Measurements from ENCODE around the gene NDUFV3.
A peak's percentile ranks its signal among the peaks of the same experiment; 100 is the strongest.
"Not testable (repeated sequence)": the region's sequence is repeated elsewhere in the genome, so short reads cannot be mapped to it uniquely, and the experiment has no call there.

Gene NDUFV3

DNA sequence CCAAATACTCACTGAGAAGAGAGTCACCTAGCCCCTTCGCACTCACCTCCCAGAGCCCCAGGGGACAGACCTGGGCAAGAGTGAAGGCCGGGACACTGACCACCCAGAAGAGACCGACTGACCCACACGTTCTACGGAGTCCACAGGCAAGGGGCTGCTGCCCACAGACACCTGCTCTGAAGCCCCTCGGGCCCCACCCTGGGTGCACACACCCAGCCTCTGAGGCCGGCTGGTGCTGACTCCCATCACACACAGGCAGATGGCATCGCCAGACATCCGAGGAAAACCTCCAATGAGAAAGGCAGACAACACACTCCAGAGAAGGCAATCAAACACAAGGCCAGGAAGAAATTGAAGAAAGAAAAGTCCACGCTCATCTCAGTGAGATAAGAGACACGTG is 35.9 kb upstream of the NDUFV3 start:
- DNase-seq (ENCODE audit: low read depth in 3 of 3), result no peak

DNA sequence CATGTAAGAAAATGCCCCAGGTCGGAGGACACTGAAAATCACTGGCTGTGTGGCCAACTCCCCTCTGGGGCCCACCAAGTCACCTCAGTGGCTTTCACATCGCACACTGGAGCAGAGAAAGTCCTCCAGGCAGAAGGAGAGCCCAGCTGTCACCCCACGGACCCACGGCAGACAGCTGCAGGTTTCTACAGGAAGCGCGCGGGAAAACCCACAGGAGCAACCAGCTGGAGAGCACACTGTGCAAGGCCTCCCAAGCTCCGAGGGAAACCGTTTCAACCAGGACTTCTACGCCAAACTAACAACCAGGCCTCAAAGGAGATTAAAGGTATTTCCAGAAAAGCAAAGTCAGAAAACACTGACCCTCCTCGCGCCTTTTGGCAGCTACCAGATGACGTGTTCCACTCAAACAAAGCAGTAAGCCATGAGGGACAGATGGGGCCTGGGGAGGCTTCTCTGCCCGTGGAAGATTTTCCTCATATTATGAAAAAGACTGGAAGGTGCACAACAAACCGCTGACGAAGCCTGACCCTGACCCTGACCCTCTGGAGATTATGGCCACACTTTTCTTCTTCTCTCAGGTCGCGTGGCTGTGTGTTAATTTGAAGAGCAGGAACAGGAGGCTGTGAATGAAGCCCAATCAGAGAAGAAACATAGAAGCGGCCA is 34.8 kb upstream of the NDUFV3 start:
- DNase-seq (ENCODE audit: low read depth in 3 of 3), result no peak

DNA sequence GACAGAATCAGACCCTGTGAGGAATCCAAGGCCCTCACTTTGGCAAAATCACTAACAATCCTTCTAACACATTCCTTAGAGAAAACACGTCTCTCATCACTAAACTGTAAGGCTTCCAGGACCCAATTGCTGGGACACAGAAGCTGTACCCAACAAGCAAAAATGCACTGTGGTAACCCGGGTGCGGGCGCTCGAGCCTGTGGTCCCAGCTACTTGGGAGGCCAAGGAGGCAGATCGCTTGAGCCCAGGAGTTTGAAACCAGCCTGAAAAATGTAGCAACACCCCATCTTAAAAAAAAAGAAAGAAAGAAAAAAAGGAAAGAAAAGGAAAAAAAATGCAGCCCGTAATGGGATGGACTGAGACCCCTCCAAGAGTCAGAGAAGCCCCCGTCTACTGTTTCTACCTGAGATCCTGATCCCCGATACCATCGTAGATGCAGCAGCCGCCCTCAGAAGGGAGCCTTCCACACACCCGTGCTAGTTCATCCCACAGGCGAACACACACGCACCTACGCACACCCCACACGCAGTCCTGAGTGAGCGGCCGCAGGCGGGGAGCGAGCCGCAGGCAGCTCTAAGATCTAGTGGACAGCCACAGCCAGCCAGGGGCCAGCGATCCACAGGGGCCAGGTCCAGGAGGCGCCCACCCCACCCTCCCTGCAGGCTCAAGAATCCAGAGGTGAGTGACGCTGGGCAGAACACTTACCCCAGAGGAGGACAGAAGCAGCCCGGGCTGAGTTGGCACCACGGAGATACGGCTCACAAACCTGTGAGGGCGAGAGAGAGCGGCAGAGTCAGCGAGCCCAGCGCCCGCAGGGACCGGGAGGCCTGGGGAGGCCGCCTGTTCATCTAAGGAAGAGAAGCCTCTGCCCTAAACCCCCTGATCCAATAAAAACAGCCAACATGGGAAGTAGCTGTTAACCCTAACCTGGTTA is 33.9 kb upstream of the NDUFV3 start:
- no peak for DNase-seq (ENCODE audit: low read depth in 3 of 3)

DNA sequence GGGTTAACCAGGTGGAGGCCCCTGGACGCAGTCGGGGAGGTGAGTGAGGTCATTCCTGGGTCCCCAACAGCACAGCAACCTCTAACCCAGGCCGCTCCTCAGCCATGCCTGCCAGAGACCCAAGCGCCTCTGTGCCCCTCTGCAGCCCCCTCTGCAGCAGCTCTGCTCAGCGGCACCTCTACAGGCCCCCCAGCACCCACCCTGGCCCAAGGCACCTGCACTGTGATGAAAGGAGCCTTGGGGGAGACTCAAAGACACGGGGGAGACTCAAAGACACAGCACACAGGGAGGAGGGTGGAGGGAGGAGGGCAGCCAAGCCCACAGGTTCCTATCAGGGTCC is 33.2 kb upstream of the NDUFV3 start:
- DNase-seq (ENCODE audit: low read depth in 3 of 3), result no peak

DNA sequence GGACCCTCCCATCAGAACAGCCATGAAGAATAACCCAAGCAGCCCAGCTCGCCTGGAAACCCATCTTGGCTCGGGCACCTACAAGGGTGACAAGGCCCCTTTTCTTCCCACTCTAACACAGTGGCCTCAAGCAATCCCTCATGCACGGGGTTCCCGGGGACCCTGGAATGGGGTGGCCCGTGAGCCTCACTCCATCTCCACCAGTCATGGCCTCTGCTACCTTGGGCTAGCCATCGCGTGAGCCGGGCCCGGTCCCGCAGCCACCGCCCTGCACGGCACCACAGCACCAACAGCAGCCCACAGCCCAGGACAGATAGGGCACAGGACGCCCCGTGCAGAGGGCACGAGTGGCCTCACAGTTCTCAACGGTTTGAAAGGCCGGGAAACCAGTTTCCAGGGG is 32.8 kb upstream of the NDUFV3 start:
- no peak for DNase-seq (ENCODE audit: low read depth in 3 of 3)

DNA sequence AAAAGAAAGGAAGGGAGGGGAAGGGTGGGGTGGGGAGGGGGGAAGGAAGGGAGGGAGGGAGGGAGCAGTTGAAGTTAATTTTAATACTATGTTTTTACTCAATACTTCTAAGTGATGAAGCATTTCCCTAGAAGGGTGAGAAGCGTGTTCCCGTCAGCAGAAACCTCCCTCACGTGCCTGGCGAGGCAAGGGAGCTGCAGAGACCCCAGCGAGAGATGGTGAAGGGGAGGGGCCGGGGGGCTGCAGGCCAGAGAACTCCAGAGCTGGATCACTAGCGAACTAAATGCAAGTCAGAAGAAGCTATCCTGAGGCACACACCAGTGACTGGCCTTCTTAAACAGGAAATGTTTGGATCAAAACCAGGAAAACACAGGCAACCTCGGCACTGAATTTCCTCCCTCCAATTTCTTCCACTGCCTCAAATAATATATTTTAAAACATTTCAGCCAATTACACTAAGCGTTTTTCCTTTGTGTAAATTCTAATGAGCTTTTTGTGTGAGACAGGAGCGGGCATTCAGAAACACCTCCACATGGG is 31.7 kb upstream of the NDUFV3 start:
- DNase-seq (ENCODE audit: low read depth in 3 of 3), result no peak

DNA sequence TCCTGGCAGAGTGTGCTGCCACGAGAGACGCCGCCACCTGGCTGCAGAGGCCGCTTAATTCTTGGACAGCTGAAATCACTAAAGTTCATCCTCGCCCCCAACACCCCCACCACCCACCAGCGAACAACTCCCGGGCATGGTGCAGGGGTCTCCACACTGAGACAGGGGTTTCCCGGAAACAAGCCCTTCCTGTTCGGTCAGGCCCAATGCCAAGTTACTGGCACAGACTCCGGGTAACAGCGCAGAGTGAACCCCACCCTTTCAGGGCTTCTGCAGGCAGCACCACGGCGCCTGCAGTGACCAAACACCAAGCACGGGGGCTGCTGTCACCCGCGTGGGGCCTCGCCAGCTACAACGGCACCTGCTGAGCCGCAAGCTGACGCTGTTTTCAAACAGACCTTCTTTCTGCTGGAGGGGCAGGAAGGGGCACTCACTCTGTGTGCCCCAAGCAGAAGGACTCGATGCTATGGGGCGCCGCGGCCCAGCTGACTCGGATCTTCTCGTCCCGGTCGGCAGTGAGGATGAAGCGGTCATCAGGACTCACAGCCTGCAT is 31.2 kb upstream of the NDUFV3 start:
- no peak for DNase-seq (ENCODE audit: low read depth in 3 of 3)

DNA sequence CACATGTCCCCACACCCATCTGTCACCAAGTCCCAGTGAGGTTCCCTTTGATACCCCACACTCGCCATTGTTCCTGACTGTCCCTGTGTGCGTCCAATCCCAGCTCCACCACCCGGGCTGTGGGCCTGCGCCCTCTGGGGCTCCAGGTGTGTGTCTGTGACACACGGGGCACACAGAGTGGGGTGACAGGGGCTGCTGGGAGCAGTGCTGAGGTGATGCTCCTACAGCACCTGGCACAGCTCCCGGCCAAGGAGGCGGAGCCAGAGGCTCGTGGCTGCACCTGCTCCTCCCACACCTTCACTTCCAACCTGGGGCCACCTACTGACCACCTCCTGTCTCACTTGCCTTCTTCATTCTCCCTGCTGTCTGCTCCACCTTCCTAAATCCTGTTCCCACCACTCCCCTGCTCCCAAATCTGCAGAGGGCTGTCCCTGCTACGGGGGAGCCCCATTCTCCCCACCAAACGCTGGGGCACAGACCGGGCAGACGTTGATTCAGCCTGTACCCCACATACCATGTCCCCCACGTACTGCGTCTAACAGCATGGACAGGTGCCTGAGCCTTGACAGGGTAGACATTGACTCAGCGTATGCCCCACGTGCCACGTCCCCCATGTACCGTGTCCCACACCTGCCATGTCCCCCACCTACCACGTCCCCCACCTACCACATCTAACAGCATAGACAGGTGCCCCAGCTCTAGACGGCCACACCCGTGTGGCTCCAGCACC is 30.2 kb upstream of the NDUFV3 start:
- DNase-seq (ENCODE audit: low read depth in 3 of 3), result no peak

DNA sequence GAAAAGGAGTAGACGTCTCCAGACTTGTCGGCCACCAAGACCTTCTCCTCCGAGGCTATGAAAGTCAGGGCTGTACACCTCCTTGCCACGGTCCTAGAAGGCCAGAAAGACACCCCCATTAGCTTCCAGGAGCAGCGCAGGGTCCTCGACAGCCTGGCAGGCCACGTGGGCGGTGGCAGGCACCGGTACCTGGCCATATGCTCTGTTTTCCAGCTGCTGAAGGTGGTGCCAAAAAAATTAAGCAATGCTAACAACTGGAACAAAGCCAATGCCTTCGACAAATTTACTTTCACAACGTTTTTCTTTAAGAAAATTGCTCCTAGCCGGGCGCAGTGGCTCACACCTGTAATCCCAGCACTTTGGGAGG is 29.6 kb upstream of the NDUFV3 start:
- no peak for DNase-seq (ENCODE audit: low read depth in 3 of 3)

DNA sequence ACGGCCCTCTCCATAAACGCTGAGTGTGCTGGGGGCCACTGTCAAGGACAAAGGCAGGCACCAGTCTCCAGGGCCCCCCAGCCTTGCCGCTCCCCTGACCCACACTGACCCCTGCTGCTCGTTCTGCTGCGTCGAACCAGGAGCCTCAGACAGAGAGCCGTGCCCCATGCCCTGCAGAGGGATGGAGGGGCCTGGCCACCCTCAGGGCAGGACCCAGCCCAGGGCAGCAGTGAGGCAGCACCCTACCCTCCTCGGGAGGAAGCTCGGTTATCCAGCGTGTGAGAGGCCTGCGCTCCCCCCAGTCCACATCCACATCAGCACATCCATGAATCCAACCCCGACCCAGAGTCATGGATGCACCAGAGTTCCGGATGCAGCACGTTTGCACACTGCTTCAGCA is 28.8 kb upstream of the NDUFV3 start:
- no peak for DNase-seq (ENCODE audit: low read depth in 3 of 3)

DNA sequence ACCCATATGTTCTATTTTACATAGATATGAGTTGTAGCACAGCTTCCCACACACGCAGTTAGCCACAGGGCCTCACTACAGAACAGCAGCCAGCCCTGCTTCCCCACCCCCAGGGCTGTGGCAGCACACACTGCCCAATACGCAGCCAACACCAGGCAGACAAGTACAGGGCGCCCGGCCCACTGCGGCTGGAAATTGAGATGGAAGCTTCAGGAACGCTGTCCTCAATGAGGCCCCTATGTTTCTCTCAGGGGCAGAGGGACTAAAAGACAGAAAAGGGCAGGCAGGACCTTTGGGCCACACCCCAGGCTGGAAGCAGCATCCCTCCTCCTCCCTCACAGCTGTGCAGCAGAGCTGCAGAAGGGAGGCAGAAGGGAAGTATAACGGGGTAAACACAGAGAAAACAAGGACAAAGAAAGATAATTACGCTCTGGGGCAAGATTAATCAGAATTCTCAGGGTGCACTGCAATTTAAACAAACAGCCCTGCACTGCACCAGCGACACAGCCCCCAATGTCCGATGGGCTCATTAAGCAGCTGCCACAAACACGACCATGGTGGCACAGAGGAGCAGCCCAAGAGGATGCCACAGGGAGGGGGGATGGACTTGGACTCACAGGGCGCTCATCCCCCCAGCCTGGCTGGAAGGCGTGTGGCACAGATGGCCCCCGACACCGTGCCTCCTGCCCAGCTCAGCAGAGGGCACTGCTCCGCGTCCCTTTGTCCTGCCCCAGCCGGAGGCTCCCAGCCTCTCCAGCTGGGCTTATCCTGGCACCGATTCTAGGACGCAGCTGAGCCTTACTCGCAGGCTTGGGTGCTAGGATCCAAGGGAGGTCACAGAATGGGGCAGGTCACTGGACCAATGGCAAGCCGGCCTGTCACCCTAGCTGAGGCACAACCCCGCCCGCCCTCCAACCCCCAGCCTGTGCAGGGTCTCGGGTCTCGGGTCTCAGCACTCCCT is 28.0 kb upstream of the NDUFV3 start:
- DNase-seq (ENCODE audit: low read depth in 3 of 3), result no peak

DNA sequence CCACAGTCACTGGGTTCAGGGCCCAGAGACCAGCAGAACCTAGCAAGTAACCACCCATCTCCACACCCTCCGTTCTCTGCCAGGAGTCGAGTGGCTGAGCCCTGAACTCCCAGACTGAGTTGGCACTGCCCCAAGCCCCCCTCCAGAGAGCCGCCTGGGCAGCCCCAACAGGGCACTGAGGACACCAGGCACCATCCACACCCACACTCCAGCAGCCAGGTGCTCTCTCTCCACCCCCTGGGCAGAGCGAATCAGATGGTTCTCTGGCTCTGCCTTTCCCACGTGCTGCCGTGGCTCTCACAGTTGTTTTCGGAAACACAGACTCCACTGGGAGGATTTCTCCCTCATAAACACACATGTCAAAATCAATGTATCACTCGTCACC is 27.3 kb upstream of the NDUFV3 start:
- DNase-seq (ENCODE audit: low read depth in 3 of 3), result no peak

DNA sequence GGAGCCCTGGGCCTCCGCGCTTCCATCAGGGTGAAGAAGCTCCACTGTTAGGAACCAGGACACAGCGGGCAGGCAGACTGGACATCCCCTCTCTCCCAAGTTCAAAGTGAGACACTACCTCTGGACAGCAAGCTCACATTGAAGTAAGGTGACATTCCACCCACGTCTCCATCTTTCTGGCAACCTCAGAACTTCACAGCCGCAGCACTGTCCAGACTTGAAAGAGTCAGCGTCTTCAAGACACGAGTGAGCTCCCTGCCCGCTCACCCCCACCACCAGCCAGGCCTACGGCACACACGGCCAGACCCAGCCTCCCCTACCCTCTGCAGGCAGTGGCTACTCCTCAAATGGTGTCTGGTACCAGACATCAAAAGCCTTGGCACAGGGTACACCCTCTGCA is 24.9 kb upstream of the NDUFV3 start:
- DNase-seq (ENCODE audit: low read depth in 3 of 3), result no peak

DNA sequence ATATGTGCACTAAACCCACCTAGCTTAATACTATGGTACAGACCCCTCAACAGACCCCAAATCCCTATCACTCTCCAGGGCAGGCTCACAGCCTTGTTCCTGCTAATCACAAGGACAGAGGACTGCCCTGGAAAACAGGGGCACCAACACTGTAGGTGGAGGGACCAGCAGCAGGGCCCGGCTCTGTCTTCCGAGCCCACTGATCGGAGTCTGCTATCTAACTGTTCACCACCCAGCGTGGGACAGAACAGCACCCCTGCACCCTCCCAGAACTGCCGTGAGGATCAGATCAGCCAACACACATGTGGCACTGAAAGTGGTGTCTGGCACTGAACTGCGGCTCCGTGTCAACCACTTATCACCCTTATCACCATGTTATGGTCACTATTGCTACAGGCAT is 20.0 kb upstream of the NDUFV3 start:
- no peak for DNase-seq (ENCODE audit: low read depth in 3 of 3)

DNA sequence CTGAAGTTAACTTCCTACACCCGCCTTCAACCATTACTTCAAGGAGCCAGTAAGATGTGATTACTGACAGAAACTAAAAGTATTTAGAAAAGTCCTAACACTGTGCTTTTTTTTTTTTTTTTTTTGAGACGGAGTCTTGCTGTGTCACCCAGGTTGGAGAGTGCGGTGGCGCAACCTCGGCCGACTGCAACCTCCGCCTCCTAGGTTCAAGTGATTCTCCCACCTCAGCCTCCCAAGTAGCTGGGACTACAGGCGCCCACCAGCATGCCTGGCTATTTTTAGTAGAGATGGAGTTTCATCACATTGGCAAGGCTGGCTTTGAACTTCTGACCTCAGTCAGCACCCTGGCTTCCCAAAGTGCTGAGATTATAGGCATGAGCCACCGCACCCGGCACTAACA is 17.3 kb upstream of the NDUFV3 start:
- DNase-seq (ENCODE audit: low read depth in 3 of 3), result not testable (repeated sequence)

DNA sequence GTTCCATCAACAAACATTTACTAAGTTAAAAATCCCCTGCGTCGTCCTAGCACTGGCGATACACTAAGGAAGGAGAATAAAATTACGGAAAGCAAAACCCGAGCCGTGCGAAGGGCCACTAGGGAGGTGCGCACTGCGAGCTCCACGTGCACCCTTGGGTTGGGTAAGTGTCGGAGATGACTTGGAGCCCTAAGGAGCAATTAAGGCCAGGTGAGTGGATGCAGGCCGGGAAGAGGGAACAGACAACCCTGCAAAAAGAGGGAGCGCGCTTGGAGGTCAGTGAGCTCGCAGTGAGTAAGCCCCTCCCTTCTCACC is 14.5 kb upstream of the NDUFV3 start:
- no peak for DNase-seq (ENCODE audit: low read depth in 3 of 3)

DNA sequence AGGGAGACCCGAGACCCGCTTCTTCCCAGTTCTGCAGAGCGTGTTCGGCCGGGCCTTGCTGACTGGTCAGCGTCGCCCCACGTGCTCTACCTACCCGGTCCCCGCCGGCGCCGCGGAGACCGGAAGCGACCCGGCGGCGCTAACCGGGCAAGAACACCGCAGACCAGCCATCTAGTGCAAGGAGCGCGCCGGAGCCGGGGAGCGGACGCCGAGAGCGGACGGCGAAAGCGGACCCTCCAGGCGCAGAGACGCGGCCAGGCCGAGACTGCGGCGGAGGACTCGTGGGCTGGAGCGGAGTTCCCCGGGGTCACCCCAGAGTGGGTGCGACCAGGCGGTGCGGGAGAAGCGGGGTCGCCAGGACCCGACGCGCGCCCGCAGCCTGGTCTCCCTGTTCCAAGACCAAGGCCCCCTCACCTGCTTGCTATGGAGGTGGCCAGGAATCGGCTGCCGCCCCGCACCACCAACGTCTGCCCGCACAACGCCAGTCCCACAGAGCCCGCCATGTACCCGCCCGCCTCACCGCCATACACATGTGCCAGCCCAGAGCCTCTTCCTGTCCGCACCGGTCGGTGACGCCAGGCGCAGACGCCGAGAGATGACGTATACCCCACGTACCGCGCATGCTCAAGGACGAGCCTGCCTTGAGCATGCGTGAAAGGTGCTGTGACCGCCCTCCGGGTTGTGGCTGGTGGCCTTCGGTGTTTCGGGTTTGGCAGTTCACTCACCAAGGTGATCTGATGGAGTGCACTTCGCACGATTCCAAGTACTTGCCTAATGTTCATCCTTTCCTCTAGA is 13.9 kb upstream of the NDUFV3 start, which contains the start of gene WDR4:
TSS of gene WDR4 (minus strand) at position 547 of the 795 bp plus-strand sequence. CDS start at position 503, 44 bp downstream.
- peak; percentile 98 to 99 (median 98) for DNase-seq (ENCODE audit: low read depth in 3 of 3)

DNA sequence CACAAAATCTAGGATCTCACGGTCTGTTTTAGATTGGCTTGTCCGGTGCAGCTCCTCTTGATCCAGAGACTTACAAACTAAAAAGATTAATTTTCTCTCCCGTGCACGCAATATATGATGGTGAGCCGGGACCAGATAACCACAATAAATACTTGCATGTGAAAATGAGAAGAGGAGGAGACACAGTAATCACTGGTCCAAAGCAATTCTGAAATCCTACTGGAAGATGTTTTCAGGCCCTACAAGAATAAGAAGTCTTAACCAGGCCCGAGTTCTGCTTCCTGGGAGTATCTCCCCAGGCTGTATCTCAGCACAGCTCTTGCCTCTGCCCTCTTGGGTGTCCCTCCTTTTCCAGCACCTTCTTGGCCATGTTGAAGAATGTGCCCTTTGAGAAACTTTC is 12.8 kb upstream of the NDUFV3 start:
- no peak for DNase-seq (ENCODE audit: low read depth in 3 of 3)

DNA sequence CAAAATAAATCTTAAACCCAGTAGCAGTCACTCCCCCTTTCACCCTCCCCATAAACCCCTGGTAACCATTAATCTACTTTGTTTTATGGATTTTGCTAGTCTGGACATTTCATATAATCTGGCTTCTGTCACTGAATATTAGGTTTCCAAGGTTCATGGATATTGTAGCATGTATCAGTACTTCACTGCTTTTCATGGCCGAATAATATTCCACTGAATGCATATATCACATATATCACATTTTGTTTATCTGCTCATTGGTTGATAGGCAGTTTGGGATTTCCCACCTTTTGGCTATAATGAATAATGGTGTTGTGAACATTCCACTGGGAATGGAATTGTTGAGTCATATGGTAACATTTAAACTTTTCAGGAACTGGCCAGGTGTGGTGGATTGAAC is 9.2 kb upstream of the NDUFV3 start:
- no peak for DNase-seq (ENCODE audit: low read depth in 3 of 3)

DNA sequence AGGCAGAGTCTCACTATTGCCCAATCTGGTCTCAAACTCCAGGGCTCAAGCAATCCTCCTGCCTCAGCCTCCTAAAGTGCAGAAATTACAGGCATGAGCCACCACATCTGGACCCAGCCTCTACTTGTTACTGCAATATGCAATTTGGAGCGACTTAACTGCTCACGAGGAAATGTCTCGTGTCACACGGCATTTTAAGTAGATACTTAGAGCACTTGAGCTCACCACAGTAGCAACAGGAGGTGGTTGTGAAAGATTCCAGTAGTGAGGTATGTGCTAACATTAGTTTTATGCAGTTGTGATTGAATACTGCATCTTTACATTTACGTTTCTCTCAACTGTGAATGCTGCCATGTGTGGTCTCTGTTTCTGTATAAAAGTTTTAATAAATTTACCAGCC is 5.8 kb upstream of the NDUFV3 start:
- no peak for DNase-seq (ENCODE audit: low read depth in 3 of 3)
